GM10266 (cell line): Measurements from ENCODE around the gene FBXW4.

ENCODE experiments used
- DNase-seq: peaks from one replicate; pipeline ENCODE4 v3.0.0; 2012; ENCODE audit errors: extremely low spot score
- TF ChIP-seq, protein P1 (sequence below): IDR thresholded peaks from 2 replicates; pipeline ENCODE4 v1.5.1; 2012; ENCODE audit warnings: mild to moderate bottlenecking, low read depth; ENCODE audit not compliant: control insufficient read depth, insufficient read depth; ENCODE audit errors: missing control alignments

FBXW4 gene

DNA sequence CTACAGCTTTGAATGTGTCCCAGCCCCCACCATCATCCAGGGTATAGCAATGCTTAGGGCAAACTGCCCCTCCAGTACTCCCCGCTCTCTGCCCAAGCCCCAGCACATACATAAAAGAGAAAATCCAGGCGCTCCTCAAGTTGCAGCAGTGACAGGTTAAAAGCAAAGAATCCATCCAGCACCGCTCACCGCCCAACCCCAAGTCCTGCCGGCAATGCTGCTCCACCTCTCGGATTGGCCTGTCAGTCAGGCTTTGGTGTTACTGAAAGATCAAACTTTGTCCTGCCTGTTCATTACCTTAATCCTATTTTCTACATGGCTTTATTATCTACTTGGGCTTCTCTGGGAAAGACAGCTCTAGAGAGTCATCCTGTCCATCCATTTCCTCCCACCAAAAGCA lies 75.0 kb downstream of the FBXW4 start:
- no peak for DNase-seq
- TF ChIP-seq, protein P1, sequence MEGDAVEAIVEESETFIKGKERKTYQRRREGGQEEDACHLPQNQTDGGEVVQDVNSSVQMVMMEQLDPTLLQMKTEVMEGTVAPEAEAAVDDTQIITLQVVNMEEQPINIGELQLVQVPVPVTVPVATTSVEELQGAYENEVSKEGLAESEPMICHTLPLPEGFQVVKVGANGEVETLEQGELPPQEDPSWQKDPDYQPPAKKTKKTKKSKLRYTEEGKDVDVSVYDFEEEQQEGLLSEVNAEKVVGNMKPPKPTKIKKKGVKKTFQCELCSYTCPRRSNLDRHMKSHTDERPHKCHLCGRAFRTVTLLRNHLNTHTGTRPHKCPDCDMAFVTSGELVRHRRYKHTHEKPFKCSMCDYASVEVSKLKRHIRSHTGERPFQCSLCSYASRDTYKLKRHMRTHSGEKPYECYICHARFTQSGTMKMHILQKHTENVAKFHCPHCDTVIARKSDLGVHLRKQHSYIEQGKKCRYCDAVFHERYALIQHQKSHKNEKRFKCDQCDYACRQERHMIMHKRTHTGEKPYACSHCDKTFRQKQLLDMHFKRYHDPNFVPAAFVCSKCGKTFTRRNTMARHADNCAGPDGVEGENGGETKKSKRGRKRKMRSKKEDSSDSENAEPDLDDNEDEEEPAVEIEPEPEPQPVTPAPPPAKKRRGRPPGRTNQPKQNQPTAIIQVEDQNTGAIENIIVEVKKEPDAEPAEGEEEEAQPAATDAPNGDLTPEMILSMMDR = no peak

DNA sequence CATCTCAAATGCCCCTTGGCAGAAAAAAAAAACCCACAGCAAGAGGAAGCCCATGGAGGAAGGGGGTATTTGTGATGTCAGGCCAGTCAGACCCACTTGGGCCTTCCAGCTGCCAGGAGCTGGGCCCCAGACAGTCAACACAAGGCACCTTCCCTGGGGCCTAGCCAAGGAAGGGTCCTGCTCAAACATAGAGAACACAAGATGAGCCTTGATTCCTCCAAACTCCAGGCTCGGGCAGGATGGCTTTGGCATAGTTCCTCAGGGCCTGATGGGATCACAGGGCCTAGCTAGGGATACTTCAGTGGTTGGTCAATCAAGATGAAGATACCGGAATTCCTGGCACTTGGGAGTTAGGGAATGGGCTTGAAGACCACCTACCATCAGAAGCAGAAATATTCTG lies 76.1 kb downstream of the FBXW4 start:
- DNase-seq = no peak
- TF ChIP-seq, protein P1 = no peak

DNA sequence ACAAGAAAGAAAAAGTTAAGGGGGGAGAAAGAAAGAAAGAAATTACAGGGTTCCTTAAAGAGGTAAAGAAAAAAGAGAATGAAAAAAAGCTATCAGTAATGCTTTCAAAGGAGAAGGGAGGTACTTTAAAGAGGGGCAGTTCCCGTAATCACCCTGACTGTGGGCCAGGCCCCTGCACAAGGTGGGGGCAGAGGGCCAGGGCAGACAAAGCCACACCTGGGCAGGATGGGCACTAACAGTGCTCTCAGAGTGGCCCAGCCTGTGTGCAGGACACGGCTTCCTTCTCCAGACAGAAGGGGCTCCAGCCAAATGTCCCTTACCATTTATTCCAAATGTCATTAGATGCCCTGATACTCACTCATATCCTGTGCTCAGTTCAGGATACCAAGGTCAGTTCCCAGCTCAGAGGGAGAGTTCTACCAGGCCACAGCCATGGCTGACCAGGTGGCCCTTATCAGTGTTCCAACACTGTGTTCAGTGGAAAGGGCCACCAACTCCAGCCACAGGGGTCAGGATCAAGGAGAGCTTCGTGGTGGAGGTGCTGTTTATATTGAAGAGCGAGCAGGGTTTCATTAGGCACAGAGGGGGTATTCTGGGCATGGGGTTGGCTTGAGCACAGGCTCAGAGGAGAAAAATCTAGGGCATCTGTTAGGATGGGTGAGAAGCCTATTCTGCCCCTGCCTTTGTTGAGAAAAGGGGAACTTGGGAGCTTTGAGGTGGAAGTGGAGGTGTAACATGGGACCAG lies 77.0 kb downstream of the FBXW4 start:
- TF ChIP-seq, protein P1 = no peak
- DNase-seq = no peak

DNA sequence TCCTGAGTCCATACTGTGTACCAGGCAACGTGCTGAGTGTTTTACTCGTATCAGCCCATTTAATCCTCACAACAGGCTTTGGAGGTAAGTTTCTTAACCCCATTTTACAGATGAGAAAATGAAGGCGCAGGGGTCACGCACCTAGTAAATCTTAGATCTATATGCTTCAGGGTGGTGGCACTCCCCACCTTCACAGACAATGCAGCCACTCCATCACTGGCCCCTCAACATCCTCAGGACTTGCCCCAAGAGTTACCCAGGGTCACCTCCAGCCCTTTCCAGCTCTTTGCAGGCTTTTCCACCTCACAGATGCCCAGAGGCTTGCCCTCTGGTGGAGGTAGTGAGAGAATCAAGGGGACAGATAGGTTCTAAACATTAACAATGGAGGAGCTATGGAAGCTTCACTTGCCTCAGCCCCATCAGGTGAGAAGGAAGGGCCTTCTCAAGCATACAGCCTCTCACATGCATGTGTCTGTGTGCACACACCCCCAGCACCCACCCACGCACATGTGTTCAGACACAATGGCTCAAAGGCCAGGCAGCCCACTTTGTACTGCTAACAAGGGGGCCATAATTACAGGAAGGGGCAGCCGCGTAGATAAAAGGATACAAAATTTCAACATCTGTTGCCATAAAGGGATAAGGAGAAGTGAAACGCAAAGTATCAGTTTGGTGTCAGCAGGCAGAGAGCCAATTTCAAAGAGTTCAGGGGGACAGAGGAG lies 77.7 kb downstream of the FBXW4 start:
- TF ChIP-seq, protein P1 = peak; percentile 8
- DNase-seq = peak; percentile 73

DNA sequence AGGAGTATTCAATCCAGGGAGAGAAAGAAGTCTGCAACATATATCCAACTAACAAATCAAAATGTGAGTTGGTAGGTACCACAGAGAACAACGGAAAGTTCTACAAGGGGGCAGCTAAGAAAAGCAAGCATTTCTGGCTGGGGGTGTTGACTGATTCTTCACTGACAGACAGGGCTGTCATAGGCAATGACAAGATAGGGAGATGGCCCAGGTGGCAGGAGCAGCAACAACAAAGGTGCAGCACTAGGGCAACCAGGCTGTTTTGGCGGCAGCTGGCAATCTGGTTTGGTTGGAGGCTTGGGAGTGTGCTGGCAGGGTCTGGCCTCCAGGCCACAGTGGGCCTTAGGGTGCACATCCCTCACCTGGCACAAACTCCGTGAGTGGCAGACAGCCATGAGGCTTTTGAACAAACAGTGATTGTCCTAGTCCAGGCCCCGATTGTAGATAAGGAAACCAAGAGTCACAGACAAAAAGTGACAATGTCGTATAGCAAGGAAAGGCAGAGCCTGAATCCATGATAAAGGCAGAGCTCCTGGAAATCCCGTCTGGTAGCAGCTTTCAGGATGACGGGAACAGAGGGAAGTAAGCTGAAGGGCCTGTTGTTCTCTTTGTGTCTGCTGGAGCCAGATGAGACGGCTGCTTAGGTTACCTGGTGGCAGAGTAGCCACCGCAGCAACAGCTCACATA lies 78.4 kb downstream of the FBXW4 start:
- DNase-seq = no peak
- TF ChIP-seq, protein P1 = no peak

DNA sequence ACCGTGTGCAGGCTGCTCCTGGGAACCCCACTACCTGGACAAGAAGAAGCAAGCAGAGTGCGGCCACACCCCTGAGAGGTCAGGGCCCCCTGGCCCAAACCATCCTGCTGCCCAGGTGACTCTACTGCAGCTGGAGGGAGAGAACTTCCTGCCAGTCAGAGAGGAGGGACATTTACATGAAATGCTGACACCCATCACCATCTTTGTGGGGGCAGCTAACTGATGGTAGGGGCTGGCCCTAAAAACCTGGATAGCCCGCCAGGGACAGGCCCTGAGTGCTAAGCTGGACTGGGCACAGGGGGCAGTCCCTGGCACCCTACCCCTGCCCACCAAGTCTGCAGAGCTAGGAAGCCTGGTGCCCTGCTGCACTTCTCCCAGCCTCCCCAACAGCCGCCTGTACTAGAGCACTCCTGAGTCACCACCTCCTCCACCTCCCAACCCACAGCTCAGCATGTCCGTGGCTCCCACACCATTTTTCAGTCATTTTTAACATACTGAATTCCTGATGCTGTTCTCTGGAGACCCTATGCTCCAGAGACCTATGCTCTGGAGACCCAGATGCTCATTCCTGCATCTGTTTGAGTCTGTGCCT lies 79.3 kb downstream of the FBXW4 start:
- no peak for DNase-seq
- TF ChIP-seq, protein P1 = no peak
